ENCODE data around the gene IMMP2L. TPM values are rescaled to one million over a fixed set of nuclear protein-coding genes. Genes with fewer than 3 reads are reported as not detected.

Gene IMMP2L
- total and polyA plus RNA-seq, 2 experiments from 2014 or later, result 10.1 to 10.4 TPM

- Histone ChIP-seq H3K4me2 (ENCODE audit: unreplicated experiment) (no peak overlapping the region), H3K4me1 (ENCODE audit: insufficient read depth) (no peaks in the 10 kb centered on the region), H3K9me2 (ENCODE audit: insufficient read depth) (no peaks in the 10 kb centered on the region), H4K20me1 (ENCODE audit: insufficient read depth) (no peaks in the 10 kb centered on the region), H3K27me3 (replicated peaks; ENCODE audit: insufficient read depth) (no peaks in the 10 kb centered on the region), H3K4me3 (no peak overlapping the region), H2AFZ (no peak overlapping the region), H3K36me3 (ENCODE audit: low read depth) (no peaks in the 10 kb centered on the region), H3K9me3 (ENCODE audit: low read depth) (no peaks in the 10 kb centered on the region), H3K9ac (no peak overlapping the region), H3K27ac (no peak overlapping the region), H3K79me2 (ENCODE audit: insufficient read depth) (no peaks in the 10 kb centered on the region), H3F3A (ENCODE audit: insufficient read depth) (no peaks in the 10 kb centered on the region)
- TF ChIP-seq EZH2phosphoT487 (IDR thresholded peaks at IDR 0.05; ENCODE audit: insufficient read depth, low read depth) (no peak), EZH2 (IDR thresholded peaks at IDR 0.05; ENCODE audit: insufficient read depth, poor library complexity, severe bottlenecking) (no peak)
- in situ Hi-C loops (cut with MboI), result no loop called here
- WGBS, 2 experiments (ENCODE audit: low coverage in 1 of 2, low lambda C conversion rate in 2 of 2, missing lambda C conversion rate in 2 of 2), result 83 to 84% methylated on average over 2 of the region's 2 CpGs
- DNase-seq, result no peak
Observed at GRCh38 chr7:110911632-110912031, 650.7 kb downstream of the IMMP2L start.

GRCh38 chr7:110909117-110909516 lies 653.2 kb downstream of the IMMP2L start:
- H3K27me3 ChIP-seq (replicated peaks; ENCODE audit: insufficient read depth), result no peaks in the 10 kb centered on the region
- H2AFZ ChIP-seq, result no peak overlapping the region
- H3K36me3 ChIP-seq (ENCODE audit: low read depth), result no peaks in the 10 kb centered on the region
- H3K9me3 ChIP-seq (ENCODE audit: low read depth), result no peaks in the 10 kb centered on the region
- H4K20me1 ChIP-seq (ENCODE audit: insufficient read depth), result no peaks in the 10 kb centered on the region
- in situ Hi-C loops (cut with MboI), result no loop called here
- H3K4me2 ChIP-seq (ENCODE audit: unreplicated experiment), result no peak overlapping the region
- DNase-seq, result no peak
- WGBS, 2 experiments (ENCODE audit: low coverage in 1 of 2, low lambda C conversion rate in 2 of 2, missing lambda C conversion rate in 2 of 2), result 81 to 97% methylated on average over 3 of the region's 3 CpGs
- no peaks in the 10 kb centered on the region for H3F3A ChIP-seq (ENCODE audit: insufficient read depth)
- H3K27ac ChIP-seq, result no peak overlapping the region
- H3K4me1 ChIP-seq (ENCODE audit: insufficient read depth), result no peaks in the 10 kb centered on the region
- no peaks in the 10 kb centered on the region for H3K9me2 ChIP-seq (ENCODE audit: insufficient read depth)
- TF ChIP-seq EZH2 (IDR thresholded peaks at IDR 0.05; ENCODE audit: insufficient read depth, poor library complexity, severe bottlenecking), result no peak
- TF ChIP-seq EZH2phosphoT487 (IDR thresholded peaks at IDR 0.05; ENCODE audit: insufficient read depth, low read depth), result no peak
- no peak overlapping the region for H3K4me3 ChIP-seq
- H3K79me2 ChIP-seq (ENCODE audit: insufficient read depth), result no peaks in the 10 kb centered on the region
- H3K9ac ChIP-seq, result no peak overlapping the region

GRCh38 chr7:110905773-110906566 lies 656.3 kb downstream of the IMMP2L start:
- no peaks in the 10 kb centered on the region for H3K4me1 ChIP-seq (ENCODE audit: insufficient read depth)
- no peaks in the 10 kb centered on the region for H3F3A ChIP-seq (ENCODE audit: insufficient read depth)
- TF ChIP-seq EZH2phosphoT487 (IDR thresholded peaks at IDR 0.05; ENCODE audit: insufficient read depth, low read depth) (no peak), EZH2 (IDR thresholded peaks at IDR 0.05; ENCODE audit: insufficient read depth, poor library complexity, severe bottlenecking) (no peak)
- DNase-seq, result no peak
- no peak overlapping the region for H3K4me2 ChIP-seq (ENCODE audit: unreplicated experiment)
- H3K9me2 ChIP-seq (ENCODE audit: insufficient read depth), result no peaks in the 10 kb centered on the region
- no peaks in the 10 kb centered on the region for H3K9me3 ChIP-seq (ENCODE audit: low read depth)
- H2AFZ ChIP-seq, result no peak overlapping the region
- in situ Hi-C loops (cut with MboI), result no loop called here
- no peak overlapping the region for H3K9ac ChIP-seq
- no peaks in the 10 kb centered on the region for H4K20me1 ChIP-seq (ENCODE audit: insufficient read depth)
- H3K79me2 ChIP-seq (ENCODE audit: insufficient read depth), result no peaks in the 10 kb centered on the region
- no peaks in the 10 kb centered on the region for H3K27me3 ChIP-seq (replicated peaks; ENCODE audit: insufficient read depth)
- H3K27ac ChIP-seq, result no peak overlapping the region
- no peak overlapping the region for H3K4me3 ChIP-seq
- no peaks in the 10 kb centered on the region for H3K36me3 ChIP-seq (ENCODE audit: low read depth)
- 63 to 74% methylated on average over 4 of the region's 4 CpGs for WGBS, 2 experiments (ENCODE audit: low coverage in 1 of 2, low lambda C conversion rate in 2 of 2, missing lambda C conversion rate in 2 of 2)

GRCh38 chr7:110898516-110898915 lies 663.8 kb downstream of the IMMP2L start:
- H3K9me2 ChIP-seq (ENCODE audit: insufficient read depth), result no peaks in the 10 kb centered on the region
- no peaks in the 10 kb centered on the region for H3K36me3 ChIP-seq (ENCODE audit: low read depth)
- no peaks in the 10 kb centered on the region for H3K9me3 ChIP-seq (ENCODE audit: low read depth)
- TF ChIP-seq EZH2phosphoT487 (IDR thresholded peaks at IDR 0.05; ENCODE audit: insufficient read depth, low read depth) (no peak), EZH2 (IDR thresholded peaks at IDR 0.05; ENCODE audit: insufficient read depth, poor library complexity, severe bottlenecking) (no peak)
- in situ Hi-C loops (cut with MboI), result no loop called here
- no peak for DNase-seq
- no peak overlapping the region for H3K4me2 ChIP-seq (ENCODE audit: unreplicated experiment)
- H3K27ac ChIP-seq, result no peak overlapping the region
- no peaks in the 10 kb centered on the region for H3K79me2 ChIP-seq (ENCODE audit: insufficient read depth)
- no peaks in the 10 kb centered on the region for H4K20me1 ChIP-seq (ENCODE audit: insufficient read depth)
- H3K4me3 ChIP-seq, result no peak overlapping the region
- no peak overlapping the region for H2AFZ ChIP-seq
- H3K4me1 ChIP-seq (ENCODE audit: insufficient read depth), result no peaks in the 10 kb centered on the region
- no peaks in the 10 kb centered on the region for H3K27me3 ChIP-seq (replicated peaks; ENCODE audit: insufficient read depth)
- H3F3A ChIP-seq (ENCODE audit: insufficient read depth), result no peaks in the 10 kb centered on the region
- no peak overlapping the region for H3K9ac ChIP-seq

All from GM23248 (cell line).